Fibroblast of mammary gland (primary cell): ENCODE results near the gene CACNB4.
"Not testable (repeated sequence)": the region's sequence is repeated elsewhere in the genome, so short reads cannot be mapped to it uniquely, and the experiment has no call there.

ENCODE experiments used
- DNase-seq: peaks from one replicate; pipeline ENCODE4 v3.0.0-alpha.2; 2010; ENCODE audit warnings: low read depth
- H3K4me3 ChIP-seq: 2 replicates; pipeline ENCODE4 v1.5.1; 2011; ENCODE audit warnings: low read depth, mild to moderate bottlenecking, low read length, moderate library complexity; ENCODE audit not compliant: control insufficient read depth
- TF ChIP-seq, protein P1 (sequence below): conservative IDR thresholded peaks from 2 replicates; pipeline ENCODE4 v1.5.1; 2011; ENCODE audit warnings: low read depth, low read length, inconsistent platforms; ENCODE audit not compliant: control insufficient read depth, insufficient read depth

The CACNB4 gene

GRCh38 chr2:152037743-152038435 is 61.0 kb downstream of the CACNB4 start:
- TF ChIP-seq, protein P1, sequence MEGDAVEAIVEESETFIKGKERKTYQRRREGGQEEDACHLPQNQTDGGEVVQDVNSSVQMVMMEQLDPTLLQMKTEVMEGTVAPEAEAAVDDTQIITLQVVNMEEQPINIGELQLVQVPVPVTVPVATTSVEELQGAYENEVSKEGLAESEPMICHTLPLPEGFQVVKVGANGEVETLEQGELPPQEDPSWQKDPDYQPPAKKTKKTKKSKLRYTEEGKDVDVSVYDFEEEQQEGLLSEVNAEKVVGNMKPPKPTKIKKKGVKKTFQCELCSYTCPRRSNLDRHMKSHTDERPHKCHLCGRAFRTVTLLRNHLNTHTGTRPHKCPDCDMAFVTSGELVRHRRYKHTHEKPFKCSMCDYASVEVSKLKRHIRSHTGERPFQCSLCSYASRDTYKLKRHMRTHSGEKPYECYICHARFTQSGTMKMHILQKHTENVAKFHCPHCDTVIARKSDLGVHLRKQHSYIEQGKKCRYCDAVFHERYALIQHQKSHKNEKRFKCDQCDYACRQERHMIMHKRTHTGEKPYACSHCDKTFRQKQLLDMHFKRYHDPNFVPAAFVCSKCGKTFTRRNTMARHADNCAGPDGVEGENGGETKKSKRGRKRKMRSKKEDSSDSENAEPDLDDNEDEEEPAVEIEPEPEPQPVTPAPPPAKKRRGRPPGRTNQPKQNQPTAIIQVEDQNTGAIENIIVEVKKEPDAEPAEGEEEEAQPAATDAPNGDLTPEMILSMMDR = no peak
- no peak overlapping the region for H3K4me3 ChIP-seq
- DNase-seq = no peak

DNA sequence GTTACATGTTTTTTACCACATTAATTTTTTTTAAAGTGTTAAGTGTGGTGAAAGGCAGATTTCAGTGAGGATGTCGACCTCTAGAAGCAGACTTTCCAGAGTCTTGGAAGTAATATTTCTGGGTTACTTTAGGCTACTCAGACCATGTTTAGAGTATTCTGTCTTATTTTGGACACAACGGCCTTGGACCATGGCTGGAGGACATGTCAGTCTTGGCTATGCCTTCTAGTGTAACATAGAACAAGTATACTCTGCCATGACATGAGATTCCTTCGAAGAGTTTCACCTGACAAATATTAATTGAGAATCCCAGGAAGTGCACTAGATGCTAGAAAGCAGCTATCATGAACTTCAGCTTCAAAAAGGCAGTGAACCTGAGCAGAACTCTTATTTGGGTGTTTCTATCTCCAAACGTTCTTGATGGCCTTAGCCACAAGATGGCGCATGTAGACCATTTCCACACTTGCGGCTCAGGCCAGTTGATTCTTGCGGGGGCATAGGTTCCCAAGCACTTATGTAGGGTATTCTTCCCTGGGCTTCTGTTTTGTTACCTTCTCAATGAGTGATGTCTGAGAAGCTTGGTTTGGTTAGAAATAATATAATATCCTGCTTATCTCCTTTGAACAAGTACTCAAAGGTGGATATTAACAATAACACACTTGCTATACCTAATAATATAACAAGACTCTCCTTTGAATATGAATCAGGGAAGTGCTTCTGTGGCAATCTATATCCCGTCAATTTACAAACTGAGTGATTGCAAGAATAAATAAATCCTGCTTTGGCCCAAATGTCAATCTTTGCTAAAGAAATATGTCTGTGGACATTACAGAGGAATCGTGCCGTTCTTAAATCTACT is 62.0 kb downstream of the CACNB4 start:
- TF ChIP-seq, protein P1 = peak; percentile 90
- DNase-seq = peak; percentile 78
- no peak overlapping the region for H3K4me3 ChIP-seq

- DNase-seq = no peak
- TF ChIP-seq, protein P1 = no peak
Observed at GRCh38 chr2:152034257-152034801, 64.5 kb downstream of the CACNB4 start.

DNA sequence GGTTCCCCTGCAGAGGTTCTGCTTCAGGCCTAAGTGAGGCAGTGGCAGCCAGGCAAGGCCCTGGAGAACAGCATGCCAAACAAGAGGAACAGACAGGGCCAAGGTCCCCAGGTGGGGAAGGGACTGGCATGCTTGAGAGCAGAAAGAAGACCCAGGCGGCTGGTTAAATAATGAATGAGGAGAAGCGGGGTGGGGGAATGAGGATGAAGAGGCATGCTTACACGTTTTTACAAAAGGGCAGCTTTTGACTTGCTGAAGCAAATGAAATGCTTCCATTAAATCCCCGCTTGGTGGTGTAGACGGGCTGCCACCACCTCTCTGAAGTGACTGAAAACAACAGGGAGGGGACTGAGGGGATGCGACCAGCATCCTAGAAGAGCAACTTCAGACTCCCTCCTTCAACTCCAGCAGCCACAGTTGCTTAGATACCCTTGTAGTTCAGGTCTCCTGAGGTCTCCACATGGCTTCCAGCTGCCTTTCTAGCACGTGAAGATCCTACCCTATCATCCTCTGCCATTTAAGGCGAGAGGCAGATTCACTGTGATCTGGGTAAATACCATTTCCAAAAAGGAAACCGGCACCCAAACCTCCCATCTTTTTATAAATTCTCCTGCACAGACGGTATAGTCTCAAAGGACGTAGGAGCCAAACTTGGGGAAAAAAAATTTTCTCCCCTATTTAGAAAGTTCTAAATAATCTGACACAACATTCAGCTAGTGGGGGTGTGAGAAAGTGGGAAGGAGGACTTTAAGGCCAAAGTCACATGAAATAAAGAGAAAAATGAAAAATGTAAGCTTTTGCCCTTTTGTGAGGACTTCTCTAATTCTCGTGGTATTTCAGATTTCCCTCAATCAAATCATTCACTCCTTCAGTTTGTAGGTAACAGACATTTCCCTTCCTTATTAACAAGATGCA is 65.6 kb downstream of the CACNB4 start:
- no peak overlapping the region for H3K4me3 ChIP-seq
- TF ChIP-seq, protein P1 = no peak
- no peak for DNase-seq

More at GRCh38 chr2:152034257-152034801, 64.5 kb downstream of the CACNB4 start:
- H3K4me3 ChIP-seq = no peak overlapping the region

DNA sequence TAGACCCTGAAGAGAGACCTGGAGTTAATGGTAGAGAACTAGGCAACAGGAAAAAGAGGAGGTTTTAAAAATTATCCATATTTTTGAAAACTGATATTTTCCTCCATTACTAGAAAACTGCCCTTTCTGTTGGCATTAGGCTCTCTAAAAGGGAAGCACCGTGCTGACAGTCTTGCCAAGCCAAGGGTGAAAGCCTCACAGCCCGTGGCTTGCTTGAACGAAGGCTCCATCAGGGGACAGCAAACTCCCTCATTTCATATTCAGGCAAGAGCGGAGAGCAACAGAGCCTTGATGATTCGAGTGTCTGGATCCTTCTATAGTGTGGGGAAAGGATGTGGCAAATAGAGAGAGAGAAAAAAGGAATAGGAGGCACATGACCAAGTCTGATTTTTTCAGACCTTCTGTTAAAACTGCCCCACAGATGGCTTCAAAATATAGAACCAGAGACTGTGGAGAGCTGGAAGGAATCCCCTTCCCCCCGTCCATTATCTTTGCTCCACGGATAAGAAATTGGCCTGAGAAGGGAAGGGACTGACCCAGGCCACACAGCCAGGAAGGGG is 67.0 kb downstream of the CACNB4 start:
- H3K4me3 ChIP-seq = no peak overlapping the region
- DNase-seq = no peak
- TF ChIP-seq, protein P1 = no peak

GRCh38 chr2:152030596-152031328 is 68.1 kb downstream of the CACNB4 start:
- not testable (repeated sequence) for DNase-seq, H3K4me3 ChIP-seq
